ENCODE measurements around the gene NPTX1. TPM values are rescaled to one million over a fixed set of nuclear protein-coding genes. Genes with fewer than 3 reads are reported as not detected.

NPTX1 gene
- not detected in 2 replicates for total RNA-seq
- long read RNA-seq, result 0 reads

GRCh38 chr17:80475910-80476876, at the start of gene NPTX1:
Gene NPTX1, minus strand, starts transcription at chr17:80476607. Its CDS starts 161 bp downstream, at chr17:80476446.
- no peak for DNase-seq (ENCODE audit: low spot score, unreplicated experiment)
- Mint-ChIP-seq H3K27ac (no peak within 1 kb of the TSS), H3K27me3 (peaks cover 69% of the 10 kb centered on the region), H3K36me3 (ENCODE audit: insufficient read depth) (no peaks in the 10 kb centered on the region), H3K4me3 (ENCODE audit: low read depth) (no peak within 1 kb of the TSS), H3K9me3 (ENCODE audit: low read depth) (no peaks in the 10 kb centered on the region), H3K4me1 (ENCODE audit: low read depth) (peaks cover 6% of the 10 kb centered on the region)
- TF ChIP-seq CTCF (IDR thresholded peaks at IDR 0.05; ENCODE audit: unreplicated experiment), result no peak

- no peak for DNase-seq (ENCODE audit: low spot score, unreplicated experiment)
- Mint-ChIP-seq H3K36me3 (ENCODE audit: insufficient read depth) (no peaks in the 10 kb centered on the region), H3K27ac (no peak overlapping the region), H3K9me3 (ENCODE audit: low read depth) (no peaks in the 10 kb centered on the region), H3K4me1 (ENCODE audit: low read depth) (peaks cover 2% of the 10 kb centered on the region), H3K4me3 (ENCODE audit: low read depth) (no peak overlapping the region), H3K27me3 (peaks cover 28% of the 10 kb centered on the region)
- no peak for TF ChIP-seq CTCF (IDR thresholded peaks at IDR 0.05; ENCODE audit: unreplicated experiment)
Observed at GRCh38 chr17:80523956-80524712, 47.7 kb upstream of the NPTX1 start.

GRCh38 chr17:80523054-80523744, 46.8 kb upstream of the NPTX1 start:
- Mint-ChIP-seq H3K36me3 (ENCODE audit: insufficient read depth) (no peaks in the 10 kb centered on the region), H3K4me1 (ENCODE audit: low read depth) (peaks cover 2% of the 10 kb centered on the region), H3K4me3 (ENCODE audit: low read depth) (no peak overlapping the region), H3K27me3 (peaks cover 24% of the 10 kb centered on the region), H3K27ac (no peak overlapping the region), H3K9me3 (ENCODE audit: low read depth) (no peaks in the 10 kb centered on the region)
- no peak for TF ChIP-seq CTCF (IDR thresholded peaks at IDR 0.05; ENCODE audit: unreplicated experiment)
- no peak for DNase-seq (ENCODE audit: low spot score, unreplicated experiment)

GRCh38 chr17:80520810-80521455, 44.5 kb upstream of the NPTX1 start:
- DNase-seq (ENCODE audit: low spot score, unreplicated experiment), result no peak
- no peaks in the 10 kb centered on the region for H3K36me3 Mint-ChIP-seq (ENCODE audit: insufficient read depth)
- H3K4me3 Mint-ChIP-seq (ENCODE audit: low read depth), result no peak overlapping the region
- H3K9me3 Mint-ChIP-seq (ENCODE audit: low read depth), result no peaks in the 10 kb centered on the region
- H3K27me3 Mint-ChIP-seq, result peaks cover 15% of the 10 kb centered on the region
- no peaks in the 10 kb centered on the region for H3K4me1 Mint-ChIP-seq (ENCODE audit: low read depth)
- H3K27ac Mint-ChIP-seq, result no peak overlapping the region
- TF ChIP-seq CTCF (IDR thresholded peaks at IDR 0.05; ENCODE audit: unreplicated experiment), result no peak

All from progenitor cell of endocrine pancreas (in vitro differentiated cells).